DND-41 (cell line): ENCODE data around the gene NKAP.

Source experiments
- CTCF ChIP-seq: IDR thresholded peaks from 2 replicates; pipeline ENCODE4 v1.5.1; 2012; ENCODE audit warnings: borderline replicate concordance, low read length, moderate library complexity, mild to moderate bottlenecking; ENCODE audit not compliant: poor library complexity, severe bottlenecking; ENCODE audit errors: extremely low read depth
- EZH2 ChIP-seq: IDR thresholded peaks from 3 replicates; pipeline ENCODE4 v1.6.1; 2012; ENCODE audit warnings: borderline replicate concordance, low read depth, mild to moderate bottlenecking, moderate library complexity, low read length, inconsistent platforms; ENCODE audit not compliant: severe bottlenecking

GRCh38 chrX:119945481-119945880, 1.9 kb upstream of the NKAP start:
- TF ChIP-seq EZH2 = no peak
- no peak for TF ChIP-seq CTCF
